22Rv1 (cell line): Measurements from ENCODE around the gene KAZN.

Experiments used
- H3K27ac ChIP-seq: fragments of 450-650 bp; 2 replicates; pipeline ENCODE4 v1.5.1; 2017
- ZFX ChIP-seq: fragments of 450-650 bp; IDR thresholded peaks from 2 replicates; pipeline ENCODE4 v1.6.1; 2017; ENCODE audit warnings: antibody characterized with exemption, borderline replicate concordance
- TF ChIP-seq, protein P1 (sequence below): fragments of 450-650 bp; IDR thresholded peaks from 2 replicates; pipeline ENCODE4 v1.5.1; 2017; ENCODE audit warnings: mild to moderate bottlenecking

KAZN gene

DNA sequence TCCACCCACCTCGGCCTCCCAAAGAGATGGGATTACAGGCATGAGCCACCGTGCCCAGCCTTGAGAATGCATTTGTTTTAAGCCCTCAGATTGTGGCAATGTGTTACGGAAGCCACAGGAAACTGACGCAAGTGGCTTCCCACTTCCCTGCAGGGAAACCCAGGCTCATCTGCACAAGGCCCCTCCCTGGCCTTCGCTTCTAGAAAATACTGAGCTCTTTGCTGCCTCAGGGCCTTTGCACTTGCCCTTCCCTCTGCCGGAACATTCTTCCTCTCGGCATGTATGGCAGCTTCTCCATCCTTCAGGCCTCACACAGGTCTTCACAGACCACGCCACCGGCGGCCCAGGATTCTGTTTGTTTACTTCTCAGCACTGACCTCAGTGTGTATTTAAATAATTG, 418.0 kb downstream of the KAZN start:
- no peak overlapping the region for H3K27ac ChIP-seq
- TF ChIP-seq ZFX: no peak
- TF ChIP-seq, protein P1, sequence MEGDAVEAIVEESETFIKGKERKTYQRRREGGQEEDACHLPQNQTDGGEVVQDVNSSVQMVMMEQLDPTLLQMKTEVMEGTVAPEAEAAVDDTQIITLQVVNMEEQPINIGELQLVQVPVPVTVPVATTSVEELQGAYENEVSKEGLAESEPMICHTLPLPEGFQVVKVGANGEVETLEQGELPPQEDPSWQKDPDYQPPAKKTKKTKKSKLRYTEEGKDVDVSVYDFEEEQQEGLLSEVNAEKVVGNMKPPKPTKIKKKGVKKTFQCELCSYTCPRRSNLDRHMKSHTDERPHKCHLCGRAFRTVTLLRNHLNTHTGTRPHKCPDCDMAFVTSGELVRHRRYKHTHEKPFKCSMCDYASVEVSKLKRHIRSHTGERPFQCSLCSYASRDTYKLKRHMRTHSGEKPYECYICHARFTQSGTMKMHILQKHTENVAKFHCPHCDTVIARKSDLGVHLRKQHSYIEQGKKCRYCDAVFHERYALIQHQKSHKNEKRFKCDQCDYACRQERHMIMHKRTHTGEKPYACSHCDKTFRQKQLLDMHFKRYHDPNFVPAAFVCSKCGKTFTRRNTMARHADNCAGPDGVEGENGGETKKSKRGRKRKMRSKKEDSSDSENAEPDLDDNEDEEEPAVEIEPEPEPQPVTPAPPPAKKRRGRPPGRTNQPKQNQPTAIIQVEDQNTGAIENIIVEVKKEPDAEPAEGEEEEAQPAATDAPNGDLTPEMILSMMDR: no peak

DNA sequence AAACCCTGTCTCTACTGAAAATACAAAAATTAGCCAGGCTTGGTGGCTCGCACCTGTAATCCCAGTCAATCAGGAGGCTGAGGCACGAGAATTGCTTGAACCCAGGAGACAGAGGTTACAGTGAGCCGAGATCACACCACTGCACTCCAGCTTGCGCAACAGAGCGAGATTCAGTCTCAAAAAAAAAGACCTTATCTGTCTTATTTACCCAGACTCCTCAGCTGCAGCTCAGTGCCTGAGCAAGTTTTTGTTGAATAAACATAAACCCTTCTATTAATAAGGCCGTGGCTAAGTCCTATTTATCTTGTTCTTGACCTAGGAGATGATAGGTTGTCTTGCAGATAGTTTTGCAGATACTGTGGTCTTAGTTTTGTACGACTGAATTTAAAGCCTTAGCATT, 418.6 kb downstream of the KAZN start:
- no peak overlapping the region for H3K27ac ChIP-seq
- TF ChIP-seq, protein P1: no peak
- TF ChIP-seq ZFX: no peak

DNA sequence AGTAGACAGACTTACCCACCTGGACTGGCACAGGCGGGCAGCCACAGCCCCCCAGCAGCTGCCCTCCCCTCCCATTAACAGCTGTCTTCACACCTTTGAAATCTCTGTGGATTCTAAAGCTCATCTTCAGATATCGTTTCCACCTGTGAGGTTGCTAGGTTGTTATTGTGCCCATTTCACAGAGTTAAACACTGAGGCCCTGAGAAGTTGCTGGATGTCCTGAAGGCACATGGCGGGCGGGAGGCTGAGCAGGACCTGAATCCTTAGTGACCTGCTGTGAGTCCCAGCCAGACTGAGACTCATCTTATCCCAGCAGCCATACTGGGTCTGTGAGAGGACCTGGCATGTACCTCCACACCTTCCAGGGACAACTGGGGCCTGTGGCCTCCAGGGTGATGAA, 420.3 kb downstream of the KAZN start:
- TF ChIP-seq, protein P1: no peak
- no peak for TF ChIP-seq ZFX
- no peak overlapping the region for H3K27ac ChIP-seq

DNA sequence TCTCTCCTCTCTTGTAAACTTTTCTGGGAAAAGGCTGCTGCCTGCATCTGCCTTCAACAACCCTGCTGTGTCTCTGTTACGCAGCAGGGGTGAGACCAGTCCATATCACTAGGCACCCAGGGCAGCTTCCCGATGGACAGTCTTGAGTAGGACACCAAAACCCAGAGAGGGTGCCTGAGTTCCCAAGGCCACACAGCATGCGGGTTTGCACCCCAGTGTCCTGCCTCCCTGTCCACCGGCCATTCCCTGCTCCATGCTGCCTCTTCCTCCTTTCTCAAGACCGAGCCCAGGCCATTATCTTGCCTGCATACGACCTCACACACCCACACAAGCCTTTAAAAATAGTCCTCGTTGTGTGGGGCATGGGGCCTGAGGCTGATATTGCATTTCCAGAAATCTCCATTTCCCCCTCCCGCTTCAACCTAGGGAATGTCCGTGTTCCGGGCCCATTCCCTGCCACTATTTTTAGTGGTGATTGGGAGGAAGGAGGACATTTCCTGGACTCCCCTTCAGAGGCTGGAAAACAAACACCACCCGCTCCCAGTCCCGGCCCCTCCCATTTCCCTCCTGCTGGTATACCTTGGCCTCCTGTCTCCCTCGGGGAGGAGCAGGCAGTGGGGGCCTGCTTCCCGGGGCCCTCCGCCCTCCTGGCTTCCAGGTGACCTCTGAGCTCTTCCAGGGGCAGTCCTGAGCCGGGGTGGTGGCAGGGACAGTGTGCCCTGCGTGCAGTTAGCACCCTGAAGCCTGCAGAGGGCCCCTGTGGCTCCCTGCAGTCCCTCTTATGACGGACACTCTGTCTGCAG, 422.7 kb downstream of the KAZN start:
- no peak overlapping the region for H3K27ac ChIP-seq
- TF ChIP-seq, protein P1: no peak
- TF ChIP-seq ZFX: no peak

DNA sequence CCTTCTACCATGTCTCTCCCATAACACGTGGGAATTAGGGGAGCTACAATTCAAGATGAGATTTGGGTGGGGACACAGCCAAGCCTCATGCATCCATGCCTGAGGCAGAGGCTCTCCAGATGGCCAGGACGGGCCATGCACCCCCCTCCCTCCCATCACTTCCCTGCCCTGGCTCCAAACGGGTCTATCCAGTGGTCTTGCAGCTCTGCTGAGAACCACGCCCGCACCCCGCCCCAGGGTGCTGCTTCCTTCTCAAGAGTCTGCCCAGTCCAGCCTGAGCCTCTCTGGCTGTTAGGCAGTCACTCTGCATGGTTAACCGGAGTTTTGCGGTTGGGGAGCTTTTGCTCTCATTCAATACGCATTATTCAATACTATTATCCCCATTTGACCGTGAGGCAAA, 423.6 kb downstream of the KAZN start:
- H3K27ac ChIP-seq: no peak overlapping the region
- TF ChIP-seq, protein P1: no peak
- no peak for TF ChIP-seq ZFX

DNA sequence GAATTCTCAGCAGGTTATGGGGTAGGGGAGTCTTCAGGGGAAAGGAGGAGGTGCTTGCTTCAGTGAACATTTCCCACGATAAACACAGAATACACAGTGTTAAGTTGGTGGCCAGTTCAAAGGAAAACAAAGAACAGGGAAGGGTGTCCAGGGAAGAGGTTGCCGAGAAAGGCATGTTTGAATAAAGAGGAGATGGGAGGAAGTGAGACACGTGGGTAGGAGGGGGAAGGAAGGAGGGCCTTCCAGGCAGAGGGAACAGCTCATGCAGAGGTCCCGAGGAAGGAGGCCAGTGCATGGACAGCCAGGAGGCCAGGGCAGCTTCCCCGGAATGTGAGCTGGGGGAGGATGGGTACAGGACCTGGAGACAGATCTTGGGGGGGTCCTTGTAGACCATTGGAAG, 424.7 kb downstream of the KAZN start:
- TF ChIP-seq, protein P1: no peak
- no peak for TF ChIP-seq ZFX
- H3K27ac ChIP-seq: no peak overlapping the region

DNA sequence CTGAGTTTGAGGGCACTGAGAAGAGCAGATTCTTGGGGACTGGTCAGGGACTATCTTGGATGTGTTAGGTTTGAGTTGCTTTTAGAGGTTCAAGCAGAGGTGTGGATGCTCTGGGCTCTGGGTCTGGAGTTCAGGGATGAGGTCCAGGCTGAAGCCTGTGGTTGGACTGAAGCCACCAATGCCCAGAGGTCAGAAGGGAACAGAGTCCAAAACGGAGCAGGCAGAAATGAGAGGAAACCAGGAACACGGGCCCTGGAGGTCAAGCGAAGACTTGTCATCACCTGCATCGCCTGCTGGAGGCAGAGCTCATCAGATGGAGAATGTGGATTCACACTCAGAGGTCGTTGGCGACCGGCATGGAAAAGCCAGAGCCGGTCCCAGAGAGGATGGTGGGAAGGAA, 425.5 kb downstream of the KAZN start:
- no peak for TF ChIP-seq ZFX
- TF ChIP-seq, protein P1: no peak
- no peak overlapping the region for H3K27ac ChIP-seq
